Middle frontal gyrus (tissue), 1 donor: ENCODE results near the gene PLD4.
"Not testable (repeated sequence)": the region's sequence is repeated elsewhere in the genome, so short reads cannot be mapped to it uniquely, and the experiment has no call there.

Source experiments
- DNase-seq: peaks from one replicate; pipeline ENCODE4 v3.0.0-alpha.2; 2015; ENCODE audit warnings: low spot score; ENCODE audit errors: extremely low spot score

The PLD4 gene

GRCh38 chr14:104924421-104925213 is at the start of gene PLD4:
PLD4 (plus strand) TSS chr14:104924879; CDS start chr14:104927141, 2,262 bp downstream.
- DNase-seq: no peak

DNA sequence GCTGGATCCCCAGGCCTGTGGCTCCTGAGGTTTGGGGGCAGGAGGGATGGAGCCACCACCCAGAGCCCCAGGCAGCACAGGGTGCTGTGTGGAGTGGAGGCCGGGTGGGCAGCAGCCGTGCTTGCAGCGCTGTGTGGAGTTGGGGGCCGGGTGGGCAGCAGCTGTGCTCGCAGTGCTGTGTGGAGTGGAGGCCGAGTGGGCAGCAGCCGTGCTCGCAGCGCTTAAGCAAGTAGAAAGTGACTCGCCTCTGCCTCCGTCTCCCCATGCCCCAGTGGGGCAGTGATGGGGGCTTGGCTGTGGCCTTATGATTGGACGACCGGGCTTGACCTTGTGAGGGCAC is 49.3 kb upstream of the PLD4 start:
- DNase-seq: no peak

DNA sequence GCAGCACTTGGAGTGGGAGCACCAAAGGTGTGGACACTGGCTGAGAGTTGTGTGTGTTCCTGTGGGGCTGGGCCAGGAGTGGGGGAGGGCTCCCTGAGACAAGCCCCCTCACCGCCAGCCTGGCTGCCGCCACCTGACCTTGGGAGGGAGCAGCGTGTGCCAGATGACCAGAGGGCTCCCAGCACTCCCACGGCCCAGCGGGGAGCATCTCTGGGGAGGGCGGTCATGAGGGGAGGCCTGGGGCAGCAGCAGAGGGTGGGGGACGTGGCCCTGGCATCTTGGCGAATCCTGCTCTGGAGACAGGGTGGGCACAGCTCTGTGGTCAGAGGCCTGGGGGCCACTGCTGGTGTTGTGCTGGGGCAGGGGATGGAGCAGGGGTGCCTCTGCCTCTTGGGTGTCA is 48.9 kb upstream of the PLD4 start:
- no peak for DNase-seq

GRCh38 chr14:104876251-104876699 is 48.4 kb upstream of the PLD4 start:
- DNase-seq: no peak

GRCh38 chr14:104877066-104877805 is 47.4 kb upstream of the PLD4 start:
- no peak for DNase-seq

DNA sequence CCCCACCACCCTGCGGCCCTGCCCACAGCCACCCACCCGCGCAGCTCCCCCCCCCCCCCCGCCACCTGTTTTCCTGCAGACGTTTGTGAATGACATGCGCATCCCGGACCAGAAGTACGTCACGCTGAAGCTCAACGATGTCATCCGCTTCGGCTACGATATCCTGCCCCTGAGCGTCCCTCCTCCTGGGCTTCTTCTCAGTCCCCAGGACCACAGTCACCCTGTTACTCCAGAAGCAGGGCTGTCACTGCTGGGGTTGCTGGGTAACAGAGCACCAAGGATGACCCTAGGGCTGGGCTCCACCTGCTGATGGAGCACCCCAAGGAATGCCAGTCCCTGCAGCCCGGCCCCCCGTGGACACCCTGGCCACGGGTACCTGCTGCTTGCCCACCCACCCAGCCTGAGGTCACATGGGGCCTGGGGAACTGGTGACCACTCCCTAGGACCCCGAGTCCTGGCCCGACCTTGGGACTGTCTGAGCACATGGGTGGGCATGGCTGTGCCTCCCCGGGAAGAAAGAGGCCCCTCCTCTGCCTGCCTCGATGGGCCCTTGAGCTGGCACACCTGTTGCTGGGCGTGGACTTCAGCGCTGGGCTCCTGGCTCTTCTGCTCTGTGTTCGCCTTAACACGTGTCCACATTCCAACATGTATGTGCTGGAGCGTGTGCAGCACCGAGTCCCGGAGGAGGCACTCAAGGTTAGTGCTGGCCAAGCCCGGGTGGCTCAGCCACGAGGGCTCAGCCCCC is 46.7 kb upstream of the PLD4 start:
- DNase-seq: no peak

DNA sequence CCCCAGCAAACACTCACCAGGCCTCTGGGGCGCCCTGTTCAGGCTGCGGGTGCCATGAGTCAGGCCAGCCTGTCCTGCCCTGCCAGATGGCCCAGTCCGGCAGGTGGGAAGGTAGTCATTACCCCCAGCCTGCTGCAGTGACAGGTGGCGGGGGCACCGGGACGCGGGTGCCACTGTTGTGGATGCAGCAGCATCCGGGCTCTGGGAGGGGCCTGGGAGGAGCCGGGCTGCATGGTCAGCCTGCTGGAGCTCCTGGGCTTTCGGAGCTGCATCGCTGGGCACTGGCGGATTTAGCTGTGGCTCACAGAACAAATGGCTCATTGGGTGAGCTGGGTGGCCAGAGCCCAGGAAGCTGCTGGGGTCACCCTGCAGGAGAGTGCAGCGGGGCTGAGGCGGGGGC is 46.1 kb upstream of the PLD4 start:
- no peak for DNase-seq

DNA sequence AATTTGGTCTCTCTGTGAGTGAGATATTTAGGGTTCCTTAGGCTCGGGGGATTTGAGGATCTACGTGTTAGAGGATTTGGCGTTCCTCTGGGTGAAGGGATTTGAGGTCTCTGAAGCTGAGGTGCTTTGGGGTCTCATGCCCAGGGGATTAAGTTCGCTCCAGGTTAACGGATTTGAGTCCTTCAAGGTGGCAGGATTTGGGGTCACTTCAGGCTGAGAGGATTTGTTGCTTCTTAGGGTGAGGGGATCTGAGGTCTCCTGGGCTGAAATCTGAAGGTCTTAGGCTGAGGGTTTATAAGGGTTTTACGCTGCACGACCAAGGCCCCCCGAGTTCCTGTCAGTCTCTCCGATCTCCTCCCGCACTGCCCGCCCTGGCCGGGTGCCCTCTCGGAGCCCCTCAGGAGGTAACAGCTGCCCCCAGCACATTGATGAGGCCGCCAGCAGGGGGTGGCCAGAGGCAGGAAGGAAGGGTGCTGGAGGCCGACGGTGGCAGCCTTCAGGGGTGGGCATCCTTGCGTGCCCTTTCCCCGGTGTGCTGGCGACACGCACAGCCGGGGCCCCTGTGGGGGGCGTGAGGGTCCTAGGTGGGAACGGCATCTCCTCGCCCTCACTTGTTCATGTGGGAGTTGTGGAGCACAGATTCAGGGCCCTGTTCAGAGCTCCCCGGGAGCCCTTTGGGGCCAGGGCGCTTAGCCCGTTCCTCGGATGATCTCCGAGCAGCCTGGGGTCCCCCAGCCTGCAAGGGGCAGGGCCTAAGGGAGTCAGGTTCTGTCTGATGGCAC is 45.3 kb upstream of the PLD4 start:
- DNase-seq: no peak

DNA sequence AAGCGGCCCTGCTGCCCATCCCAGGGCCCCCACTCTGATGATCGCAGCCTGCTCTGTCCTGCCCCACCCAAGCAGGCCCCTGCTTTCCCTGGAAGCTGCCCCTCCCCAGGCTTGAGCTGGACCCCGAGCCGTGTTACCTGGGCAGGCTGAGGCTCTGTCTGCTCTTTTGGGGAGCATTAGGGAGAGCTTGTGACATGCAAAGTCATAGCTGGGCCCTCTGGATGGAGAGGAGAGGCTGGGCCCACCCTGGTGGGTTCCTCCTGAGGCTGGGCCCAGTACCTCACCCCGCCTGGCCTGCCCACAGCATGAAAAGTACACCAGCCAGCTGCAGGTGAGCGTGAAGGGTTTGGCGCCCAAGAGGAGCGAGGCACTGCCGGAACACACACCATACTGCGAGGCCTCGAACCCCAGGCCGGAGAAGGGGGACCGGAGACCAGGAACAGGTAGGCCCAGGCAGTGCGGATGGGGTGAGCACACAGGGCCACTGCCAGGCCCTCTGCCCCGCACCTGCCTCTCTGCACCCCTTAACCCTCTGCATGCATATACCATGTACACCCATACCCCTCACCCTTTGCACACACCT is 44.6 kb upstream of the PLD4 start:
- DNase-seq: no peak

GRCh38 chr14:104880584-104881210 is 44.0 kb upstream of the PLD4 start:
- no peak for DNase-seq

- DNase-seq: no peak
Observed at GRCh38 chr14:104881369-104881979, 43.2 kb upstream of the PLD4 start.

- DNase-seq: no peak
Observed at GRCh38 chr14:104882325-104882973, 42.2 kb upstream of the PLD4 start.

- DNase-seq: no peak
Observed at GRCh38 chr14:104882991-104883660, 41.6 kb upstream of the PLD4 start.

- no peak for DNase-seq
Observed at GRCh38 chr14:104883681-104884361, 40.9 kb upstream of the PLD4 start.

DNA sequence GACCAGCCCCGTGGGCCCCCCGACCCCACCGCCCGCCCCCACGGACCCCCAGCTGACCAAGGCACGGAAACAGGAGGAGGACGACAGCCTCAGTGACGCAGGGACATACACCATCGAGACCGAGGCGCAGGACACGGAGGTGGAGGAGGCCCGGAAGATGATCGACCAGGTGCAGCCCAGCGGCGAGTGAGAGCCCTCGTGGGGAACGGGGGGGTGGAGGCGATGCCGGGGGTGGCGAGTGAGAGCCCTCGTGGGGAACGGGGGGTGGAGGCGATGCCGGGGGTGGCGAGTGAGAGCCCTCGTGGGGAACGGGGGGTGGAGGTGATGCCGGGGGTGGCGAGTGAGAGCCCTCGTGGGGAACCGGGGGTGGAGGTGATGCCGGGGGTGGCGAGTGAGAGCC is 40.3 kb upstream of the PLD4 start:
- DNase-seq: not testable (repeated sequence)

GRCh38 chr14:104885031-104885972 is 39.4 kb upstream of the PLD4 start:
- DNase-seq: no peak

GRCh38 chr14:104885973-104886689 is 38.5 kb upstream of the PLD4 start:
- no peak for DNase-seq
